Adipose tissue (tissue), 3 donors: Measurements from ENCODE around the gene PHAF1. TPM values are rescaled to one million over a fixed set of nuclear protein-coding genes. Genes with fewer than 3 reads are reported as not detected.

ENCODE experiments used
- H3K27ac ChIP-seq: one replicate; pipeline ENCODE4 v1.5.1; 2013; ENCODE audit warnings: low read depth, low read length
- WGBS, 3 donors: extraction: QIAGEN DNeasy Blood & Tissue Kit; methylation state at CpG; one replicate each; pipeline ENCODE4 v1.1.7; 2013; 5-methylcytosine and 5-hydroxymethylcytosine counted together
- polyA plus RNA-seq, 3 donors: library from polyadenylated mRNA; stranded (reverse); fragments of 200-250 nt; gene quantifications; one replicate each; pipeline ENCODE4 v1.2.3, GENCODE V29; 2013
- donor health status: healthy with polysubstance abuse.
- donor health status: Bipolar disorder and iron deficiency.
- donor health status: healthy.

Gene PHAF1
- polyA plus RNA-seq, 3 donors, result 4.6 to 6.8 (median 6.6) TPM

DNA sequence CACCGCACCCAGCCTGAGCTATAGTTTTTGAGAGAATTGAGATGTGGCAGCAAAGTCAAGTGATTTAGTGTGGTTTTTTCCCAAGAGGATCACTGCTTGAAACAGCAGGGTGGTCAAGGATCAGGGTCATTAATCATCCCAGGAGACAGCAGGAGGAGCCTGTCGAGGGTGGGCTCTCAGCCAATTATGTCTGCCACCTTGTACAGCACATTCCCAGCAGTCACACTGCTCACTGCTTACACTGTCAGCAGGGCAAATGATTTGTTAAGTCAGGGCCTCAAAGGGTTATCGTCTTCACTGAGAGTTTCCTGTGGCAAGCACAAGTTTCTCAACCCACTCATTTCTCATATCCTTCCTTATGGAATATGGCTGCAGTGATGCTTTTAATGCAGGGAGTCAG lies 27.9 kb downstream of the PHAF1 start:
- no peak overlapping the region for H3K27ac ChIP-seq
- WGBS, 3 donors, result 45 to 64% (median 52%) methylated on average over 3 of the region's 3 CpGs

DNA sequence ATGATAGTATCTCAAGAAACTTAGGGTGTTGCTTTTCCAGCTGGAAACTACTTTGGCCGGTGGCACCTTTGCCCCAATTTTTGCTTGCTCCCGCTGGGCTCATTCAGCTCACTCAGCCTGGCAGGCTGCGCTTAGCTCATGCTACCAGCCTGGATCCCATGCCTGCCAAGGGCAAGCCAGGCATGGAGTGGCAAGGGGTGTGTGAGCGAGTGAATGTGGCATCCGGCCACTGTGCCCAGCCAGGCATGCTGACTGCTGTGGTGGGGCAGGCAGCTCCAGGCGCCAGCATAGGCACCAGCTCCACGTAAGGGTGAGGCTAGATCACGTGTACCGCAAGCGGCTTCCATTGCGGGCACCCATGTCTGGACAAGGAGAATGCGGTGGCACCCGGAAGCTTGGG lies 31.6 kb downstream of the PHAF1 start:
- 94 to 96% (median 95%) methylated on average over 13 of the region's 13 CpGs for WGBS, 3 donors
- no peak overlapping the region for H3K27ac ChIP-seq

DNA sequence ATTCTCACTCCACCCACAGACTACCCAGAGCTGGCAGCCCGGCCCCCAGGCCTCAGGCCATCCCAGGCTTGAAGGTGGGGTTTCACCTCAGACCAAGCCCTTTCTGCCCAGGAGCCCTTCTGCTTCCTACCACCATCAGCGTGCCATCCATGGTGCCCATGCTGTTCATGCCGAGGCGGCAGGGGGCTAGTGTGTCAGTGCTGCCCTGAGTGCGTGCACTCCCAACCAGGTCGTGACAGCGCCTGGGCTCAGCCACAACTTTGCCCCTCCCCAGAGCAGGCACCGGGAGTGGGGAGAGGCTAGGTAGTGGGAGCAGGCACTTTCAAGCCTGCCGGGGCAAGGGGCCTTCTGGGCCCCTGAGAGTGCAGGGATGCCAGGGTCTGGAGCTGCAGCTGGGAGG lies 32.6 kb downstream of the PHAF1 start:
- no peak overlapping the region for H3K27ac ChIP-seq
- WGBS, 3 donors, result 92 to 94% (median 93%) methylated on average over 9 of the region's 9 CpGs

DNA sequence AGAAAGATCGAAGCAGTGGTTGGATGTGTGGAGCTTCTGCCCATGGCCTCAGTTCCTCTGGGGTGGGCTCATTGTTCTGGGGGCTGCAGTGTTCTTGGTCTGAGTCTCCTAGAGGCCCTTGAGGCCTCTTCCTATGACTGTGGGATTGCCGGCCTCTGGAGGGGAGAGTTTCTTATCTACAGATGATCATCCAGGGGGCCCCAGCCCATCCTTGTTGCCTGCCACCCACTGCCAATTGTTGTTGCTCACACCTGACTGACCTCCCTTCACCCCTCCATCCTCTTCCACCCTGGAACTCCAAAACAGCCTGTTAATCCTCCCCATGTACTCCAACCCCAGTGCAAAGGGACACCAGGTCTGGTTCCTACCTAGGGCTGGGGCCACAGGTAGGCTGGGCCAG lies 35.2 kb downstream of the PHAF1 start:
- 90 to 99% (median 97%) methylated on average over 2 of the region's 2 CpGs for WGBS, 3 donors
- no peak overlapping the region for H3K27ac ChIP-seq

DNA sequence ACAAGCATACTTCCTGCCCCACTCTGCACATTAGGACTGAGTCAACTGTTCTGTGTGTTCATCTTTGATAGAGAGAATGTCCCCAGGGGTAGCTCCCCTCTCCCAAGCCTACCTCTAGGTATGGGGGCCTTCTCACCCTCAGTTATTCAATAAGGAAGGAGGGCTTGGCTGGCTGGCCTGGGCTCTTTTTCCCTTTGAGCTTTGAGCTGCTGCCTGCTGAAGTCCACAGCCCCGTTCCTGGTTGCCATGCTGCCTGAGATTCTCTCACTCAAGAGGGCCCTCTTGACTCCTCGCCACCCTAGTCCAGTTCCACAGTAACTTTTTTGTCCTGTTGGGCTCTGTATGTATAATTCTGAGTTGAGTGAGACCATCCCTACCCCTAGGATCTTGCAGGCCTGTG lies 36.0 kb downstream of the PHAF1 start:
- WGBS, 3 donors, result 84 to 96% (median 92%) methylated on average over 2 of the region's 2 CpGs
- H3K27ac ChIP-seq, result no peak overlapping the region

DNA sequence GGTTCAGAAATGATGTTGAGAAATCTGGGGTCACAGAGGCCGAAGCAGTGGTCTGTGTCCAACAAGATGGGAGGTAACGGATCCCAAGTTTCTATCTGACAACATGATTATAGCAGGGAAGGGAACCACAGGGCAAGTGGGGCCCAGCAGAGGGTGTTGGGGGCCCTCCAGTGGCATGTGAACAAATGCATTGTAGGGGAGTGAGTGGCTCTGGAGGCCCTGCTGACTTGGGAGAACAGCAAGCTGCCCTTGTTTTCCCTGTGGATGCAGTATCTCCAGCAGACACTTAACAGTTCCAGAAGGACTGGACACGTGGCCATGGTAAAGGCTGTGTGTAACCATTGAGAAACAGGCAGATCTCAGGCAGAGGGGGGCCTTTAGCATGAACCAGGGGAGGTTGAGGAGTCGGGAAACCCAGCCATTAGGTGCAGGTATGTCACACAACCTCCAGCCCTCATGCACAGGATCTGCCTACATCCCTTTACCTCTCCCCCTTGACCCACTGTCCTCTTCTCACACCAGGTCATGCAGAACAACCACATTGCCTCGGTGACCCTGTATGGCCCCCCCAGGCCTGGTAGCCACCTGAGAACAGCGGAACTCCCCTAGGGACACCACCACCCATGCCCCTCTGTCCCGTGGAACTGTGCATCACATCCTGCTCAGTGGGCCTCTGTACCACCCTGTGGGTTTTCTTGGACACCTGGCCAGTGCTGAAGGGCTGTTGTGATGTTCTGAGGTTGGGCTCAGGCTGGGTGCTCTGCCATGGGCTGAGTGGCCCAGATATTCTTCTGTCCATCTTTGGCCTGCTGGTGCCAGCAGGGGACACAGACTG lies 37.0 kb downstream of the PHAF1 start:
- H3K27ac ChIP-seq, result no peak overlapping the region
- 82 to 86% (median 85%) methylated on average over 7 of the region's 7 CpGs for WGBS, 3 donors

DNA sequence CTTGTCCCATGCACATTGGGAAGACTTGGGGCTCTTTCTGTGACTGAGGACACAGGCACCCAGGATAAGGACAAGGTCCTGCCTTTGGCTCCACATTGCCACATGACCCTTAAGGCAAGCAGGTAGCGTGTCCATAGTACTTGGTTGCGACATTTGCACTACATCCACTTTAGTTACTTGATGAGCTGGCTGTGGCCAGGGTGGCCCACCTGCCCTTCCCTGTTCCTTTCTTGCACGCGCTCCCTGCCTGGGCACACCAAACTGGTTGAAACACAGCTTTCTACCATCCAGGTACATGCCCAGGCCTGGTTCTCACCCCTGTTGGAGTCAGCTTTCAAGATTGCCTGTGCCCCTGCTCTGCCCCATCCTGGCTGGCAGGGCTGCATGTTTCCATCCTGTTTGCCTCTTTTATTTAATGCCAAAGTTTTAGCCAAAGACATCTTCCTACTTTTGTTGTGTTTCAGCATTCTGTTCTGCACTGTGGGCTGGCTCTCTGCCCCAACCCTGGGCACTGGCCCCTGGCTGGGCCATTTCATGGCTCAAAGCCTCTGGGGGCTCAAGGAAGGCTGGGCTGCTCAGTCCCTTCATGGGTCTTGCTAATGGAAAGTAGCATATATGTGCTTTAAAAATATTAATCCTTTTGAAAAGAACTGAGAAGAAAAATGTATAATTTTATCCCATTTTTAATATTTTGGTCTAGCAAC lies 37.8 kb downstream of the PHAF1 start:
- 91 to 97% (median 92%) methylated on average over 4 of the region's 4 CpGs for WGBS, 3 donors
- no peak overlapping the region for H3K27ac ChIP-seq

DNA sequence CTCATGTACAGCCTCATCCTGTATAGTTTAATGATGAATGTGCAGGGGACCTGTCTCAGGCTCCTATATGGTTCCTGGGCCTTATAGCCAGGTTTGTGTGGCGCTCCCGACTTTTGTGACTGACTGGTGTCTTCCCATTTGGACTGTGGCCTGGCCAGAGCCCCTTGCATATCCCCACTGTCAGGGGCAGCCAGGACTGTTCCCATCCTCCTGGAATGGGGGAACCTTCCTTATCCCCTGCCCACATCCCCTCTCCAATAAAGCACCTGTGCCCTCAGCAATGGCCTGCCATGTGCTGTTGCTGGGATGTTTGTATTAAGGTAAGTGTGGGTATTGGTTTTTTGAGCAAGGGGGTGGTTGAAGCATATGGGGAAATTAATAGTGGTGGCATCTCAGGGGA lies 38.5 kb downstream of the PHAF1 start:
- no peak overlapping the region for H3K27ac ChIP-seq
- WGBS, 3 donors, result 91 to 95% (median 92%) methylated on average over 2 of the region's 2 CpGs

DNA sequence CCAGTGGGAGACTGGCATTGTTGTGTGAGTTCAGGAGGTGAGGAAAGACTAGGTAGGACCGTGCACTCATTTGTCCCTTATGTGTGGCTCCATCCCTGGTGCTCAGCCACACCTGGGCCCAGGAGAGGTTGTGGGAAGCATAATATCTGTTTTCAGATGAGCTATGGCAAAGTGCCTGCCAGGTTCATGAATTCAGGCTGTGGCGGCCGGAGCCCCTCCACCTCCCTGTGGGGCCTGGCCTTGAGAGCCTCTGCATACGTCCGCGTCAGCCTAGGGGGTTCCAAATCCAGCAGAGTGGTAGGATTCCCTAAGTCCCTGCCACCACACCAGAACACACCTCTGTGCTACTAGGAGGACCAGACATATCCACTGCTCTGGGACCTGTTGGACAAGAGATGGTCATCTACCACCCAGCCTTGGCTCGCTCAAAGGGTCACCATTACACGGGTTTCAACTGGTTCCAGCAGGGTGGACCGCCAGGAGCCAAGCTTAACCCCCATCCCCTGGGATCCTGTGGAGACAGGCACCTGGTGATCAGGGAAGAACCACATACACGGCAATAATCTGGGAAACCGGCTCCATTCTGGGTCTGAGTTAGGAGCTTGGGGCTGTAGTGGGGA lies 39.0 kb downstream of the PHAF1 start:
- WGBS, 3 donors, result 88 to 93% (median 90%) methylated on average over 11 of the region's 11 CpGs
- H3K27ac ChIP-seq, result no peak overlapping the region

DNA sequence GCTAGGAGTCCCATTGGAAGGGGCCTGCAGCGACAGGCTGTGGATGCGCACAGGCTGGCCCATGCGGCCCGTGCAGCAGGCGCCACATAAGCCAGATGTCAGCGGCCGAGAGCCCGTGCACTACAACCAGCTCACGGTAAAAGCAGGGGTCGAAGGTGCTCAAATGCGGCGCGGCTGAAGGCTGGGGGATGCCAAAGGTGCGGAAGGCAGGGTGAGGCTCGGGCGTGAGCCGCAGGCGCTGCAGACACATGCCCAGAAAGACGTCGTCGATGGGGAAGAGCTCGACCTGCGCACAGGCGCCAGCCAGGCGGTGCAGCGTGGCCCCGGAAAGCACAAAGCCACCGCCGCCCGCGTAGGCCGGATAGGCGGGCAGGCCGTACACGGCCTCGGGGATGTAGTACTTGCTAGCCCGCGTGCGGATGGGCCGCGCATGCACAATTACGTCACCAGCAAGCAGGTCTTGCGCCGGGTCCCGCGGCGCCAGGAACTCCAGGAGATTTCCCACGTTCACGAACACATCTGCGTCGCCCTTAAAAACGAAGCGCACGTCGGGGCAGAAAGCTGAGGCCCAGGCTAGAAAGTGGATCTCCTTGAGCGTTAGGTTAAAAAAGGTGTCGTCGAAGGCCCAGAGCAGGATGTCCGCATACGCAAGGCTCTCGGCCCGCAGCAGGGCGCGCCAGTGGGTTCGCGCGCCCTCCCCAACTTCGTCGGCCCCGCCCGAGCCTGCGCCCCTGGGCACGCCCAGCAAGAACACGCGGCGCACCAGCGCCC lies 39.7 kb downstream of the PHAF1 start:
- H3K27ac ChIP-seq, result no peak overlapping the region
- 59 to 74% (median 73%) methylated on average over 73 to 77 of the region's 77 CpGs for WGBS, 3 donors

DNA sequence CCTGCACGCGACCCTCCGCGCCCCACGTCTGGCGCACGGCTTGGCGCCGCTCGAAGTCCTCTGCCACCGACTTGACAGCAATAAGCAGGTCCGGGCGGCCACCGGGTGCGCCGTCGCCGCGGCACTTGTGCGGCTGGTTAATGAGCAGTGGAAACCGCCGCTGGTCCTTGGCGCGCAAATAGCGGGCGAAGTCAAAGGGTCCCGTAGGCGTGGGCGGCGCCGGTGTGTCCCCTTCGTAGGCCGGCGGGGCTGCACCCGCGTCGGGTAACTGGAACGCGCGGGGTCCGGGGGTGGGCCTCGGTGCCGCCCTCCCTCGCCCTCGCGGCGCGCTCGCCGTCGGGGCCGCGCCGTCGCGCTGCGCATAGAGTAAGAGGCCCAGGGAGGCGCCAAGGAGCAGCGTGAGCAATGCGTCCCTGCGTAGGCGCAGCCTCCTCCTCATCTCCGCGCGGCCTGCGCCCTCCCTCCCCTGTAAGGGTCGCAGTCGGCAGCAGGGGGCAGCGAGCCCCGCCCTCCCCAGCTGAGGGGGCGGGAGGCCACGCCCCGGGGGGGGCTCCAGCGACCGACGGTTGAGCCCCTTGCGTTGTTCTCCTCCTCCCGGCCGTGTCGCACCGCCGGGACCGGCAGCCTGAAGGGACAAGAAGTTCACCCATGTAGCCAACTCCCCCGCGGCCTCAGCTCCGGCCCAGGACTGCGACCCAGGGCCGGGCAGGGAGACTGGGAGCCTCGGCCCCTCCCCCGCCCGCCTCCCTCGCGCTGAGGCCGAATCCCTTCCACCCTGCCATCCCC lies 40.5 kb downstream of the PHAF1 start:
- 4 to 12% (median 11%) methylated on average over 69 to 92 of the region's 94 CpGs for WGBS, 3 donors

DNA sequence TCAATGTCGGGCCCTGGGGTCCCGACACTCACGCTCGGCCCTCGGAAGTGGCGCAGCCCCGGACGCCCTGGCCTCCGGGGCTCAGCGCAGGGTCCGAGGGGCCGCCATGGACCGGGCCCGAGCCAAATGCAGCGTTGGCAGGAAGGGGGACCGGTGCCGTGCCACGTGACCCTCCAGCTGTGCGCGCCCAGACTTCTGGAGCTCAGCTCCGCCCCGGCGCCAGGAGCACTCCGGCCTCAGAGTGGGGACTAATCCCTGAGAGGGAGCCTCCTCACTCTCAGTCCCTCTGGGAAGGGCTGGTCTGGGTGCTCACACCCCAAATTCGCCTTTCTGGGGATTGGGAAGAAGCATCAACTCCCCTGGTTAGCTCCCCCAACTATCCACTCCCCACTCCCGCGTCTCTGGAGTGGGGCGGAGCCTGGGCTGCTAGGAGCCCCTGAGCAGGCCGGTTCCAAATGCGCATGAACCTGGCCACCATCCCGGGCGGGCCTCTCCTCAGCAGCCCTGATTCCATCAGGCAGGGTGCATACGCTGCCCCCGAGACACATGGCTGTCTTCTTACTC lies 41.2 kb downstream of the PHAF1 start, which contains the start of gene B3GNT9:
Gene B3GNT9, minus strand, starts transcription at position 166 of the 564 bp plus-strand sequence. CDS start 513 bp downstream, outside the sequence.
- no peak within 1 kb of the TSS for H3K27ac ChIP-seq
- 1 to 3% (median 1%) methylated on average over 34 of the region's 34 CpGs for WGBS, 3 donors

More for the DNA sequence above, 40.5 kb downstream of the PHAF1 start:
- no peak overlapping the region for H3K27ac ChIP-seq

DNA sequence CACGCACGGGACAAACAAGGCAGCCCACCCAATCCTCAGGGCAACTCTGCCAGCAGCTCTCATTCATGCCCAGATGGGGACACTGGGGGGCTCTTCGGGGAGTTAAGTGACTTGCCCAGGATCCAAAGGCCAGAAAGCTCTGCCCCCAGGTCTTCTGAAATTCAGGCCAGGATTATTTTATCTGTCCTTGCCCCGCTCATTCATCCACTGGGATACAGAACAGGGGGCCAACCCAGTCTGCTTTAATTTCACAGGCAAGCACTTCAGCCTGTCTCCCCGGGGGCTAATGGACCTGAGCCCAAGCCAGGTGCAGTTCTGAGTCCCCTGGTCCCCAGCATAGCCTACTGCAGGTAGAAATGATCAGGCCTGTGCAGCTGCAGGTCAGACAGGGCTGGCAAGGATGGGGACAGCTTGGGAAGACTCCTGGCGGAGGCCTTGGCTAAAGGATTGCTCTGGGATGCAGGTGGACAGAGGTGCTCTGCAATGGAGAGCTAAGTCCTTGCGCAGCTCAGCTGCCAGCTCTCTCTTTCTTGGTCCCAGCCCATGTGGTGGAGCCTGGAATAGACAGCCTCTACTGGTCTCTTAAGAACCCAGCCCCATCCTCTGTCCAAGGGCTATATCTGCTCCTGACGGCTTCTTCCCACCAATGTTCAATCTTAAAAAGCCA lies 41.8 kb downstream of the PHAF1 start:
- WGBS, 3 donors, result 47 to 58% (median 52%) methylated on average over 8 of the region's 8 CpGs
- H3K27ac ChIP-seq, result no peak overlapping the region

DNA sequence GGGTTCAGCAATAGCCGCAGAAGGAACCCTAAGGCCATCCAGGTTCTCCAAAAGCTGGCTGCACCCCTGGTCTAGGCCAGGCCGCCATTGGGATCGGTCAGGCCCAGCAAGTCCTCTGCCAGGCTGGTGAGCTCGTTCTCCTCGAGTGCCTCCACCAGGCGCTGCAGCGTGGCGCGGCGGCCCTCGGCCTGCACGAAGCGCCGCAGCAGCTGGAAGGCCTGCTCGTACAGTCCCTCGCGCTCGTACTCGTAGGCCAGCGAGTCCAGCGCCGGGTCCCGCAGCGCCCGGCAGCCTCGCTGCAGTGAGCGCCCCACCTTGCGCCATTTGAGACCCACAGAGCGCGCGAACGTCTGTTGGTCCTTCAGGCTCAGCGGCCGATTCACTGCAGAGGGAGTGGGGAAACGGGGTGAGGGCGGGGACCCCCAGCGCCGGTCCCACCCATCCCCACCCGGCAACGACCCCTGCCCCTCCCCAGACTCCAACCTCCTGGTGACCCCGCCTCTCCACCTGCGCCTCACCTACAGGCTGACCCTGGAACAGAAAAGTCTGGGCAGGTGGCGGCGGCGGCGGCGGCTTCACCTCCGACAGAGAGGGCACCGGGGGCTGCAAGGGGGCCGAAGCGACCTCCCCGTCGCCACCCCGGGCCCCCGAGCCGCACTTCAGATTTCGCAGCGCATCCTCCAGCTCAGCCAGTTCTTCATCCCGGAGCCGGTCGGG lies 45.0 kb downstream of the PHAF1 start:
- H3K27ac ChIP-seq, result no peak overlapping the region
- WGBS, 3 donors, result 29 to 42% (median 41%) methylated on average over 49 to 61 of the region's 61 CpGs

DNA sequence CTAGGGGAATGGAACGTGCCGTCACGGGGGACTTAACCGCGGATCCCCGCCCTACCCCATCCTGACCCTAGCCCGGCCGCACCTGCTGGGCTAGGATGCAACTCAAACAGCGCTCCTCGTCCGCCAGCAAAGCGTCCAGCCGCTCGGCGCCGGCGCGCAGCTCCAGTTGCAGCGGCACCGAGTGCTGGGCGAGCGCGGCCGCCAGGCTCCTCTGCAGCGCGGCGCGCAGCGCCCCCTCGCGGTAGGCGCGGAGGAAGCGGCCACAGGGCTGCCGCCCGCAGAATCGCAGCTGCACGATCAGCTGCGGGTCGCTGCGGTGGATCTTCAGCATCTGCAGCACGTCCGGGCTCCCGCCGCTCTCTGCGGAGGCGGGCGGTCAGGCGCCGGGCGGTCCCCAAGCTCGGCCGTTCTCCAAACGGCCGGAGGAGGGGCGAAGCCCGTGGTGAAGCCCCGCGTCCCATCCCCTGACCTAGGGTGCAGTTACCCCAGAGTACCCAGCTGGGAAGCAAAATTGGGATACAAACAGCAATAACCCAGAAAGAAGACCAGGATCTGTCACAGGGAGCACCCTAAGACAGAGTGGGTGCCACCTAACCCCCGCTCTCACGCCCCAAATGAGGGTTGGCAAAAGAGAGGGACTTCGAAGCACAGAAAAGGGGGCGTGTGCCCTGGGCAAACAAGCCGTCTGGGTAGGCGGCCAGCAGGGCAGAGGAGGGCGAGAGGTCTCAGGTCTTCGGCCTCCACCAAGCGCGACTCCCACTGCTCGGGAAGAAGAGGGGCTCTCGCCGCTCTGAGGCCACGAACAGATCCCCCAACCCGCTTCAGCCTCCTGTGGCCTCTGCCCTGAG lies 45.8 kb downstream of the PHAF1 start:
- WGBS, 3 donors, result 12 to 16% (median 14%) methylated on average over 66 to 74 of the region's 74 CpGs

More for the DNA sequence above, 45.8 kb downstream of the PHAF1 start:
- H3K27ac ChIP-seq, result no peak overlapping the region
